ENCODE measurements around the gene SCN2A. TPM values are rescaled to one million over a fixed set of nuclear protein-coding genes. Genes with fewer than 3 reads are reported as not detected.

The SCN2A gene
- total and polyA plus RNA-seq, 2 donors (not counting 3 experiments of a cell fraction or from before 2014, with no cell fraction given), result not detected

DNA sequence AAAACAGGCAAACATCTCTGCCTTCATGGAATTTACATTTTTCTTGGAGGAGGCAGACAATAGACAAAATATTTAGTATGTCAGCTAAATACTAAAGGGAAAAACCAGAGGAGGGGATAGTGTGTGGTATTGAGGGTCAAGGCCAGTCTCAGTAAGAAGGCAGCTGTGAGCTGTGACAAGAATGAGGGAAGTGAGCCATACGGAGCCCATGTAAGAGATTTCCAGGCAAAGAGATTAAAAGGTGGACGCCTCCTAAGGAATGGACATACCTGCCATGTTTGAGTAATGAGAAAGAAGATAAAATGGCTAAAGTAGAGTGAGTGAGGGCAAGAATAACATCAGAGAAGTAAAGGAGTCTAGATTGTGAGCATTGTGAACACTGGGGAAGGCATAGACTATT is 2.2 kb upstream of the SCN2A start:
- Histone ChIP-seq H4K20me1 (replicated peaks; ENCODE audit: control insufficient read depth, extremely low read depth, insufficient read depth, low read length) (no peaks in the 10 kb centered on the region), H3K9me1 (replicated peaks; ENCODE audit: control insufficient read depth, extremely low read depth, insufficient read depth, low read length) (no peaks in the 10 kb centered on the region), H3K4me2 (ENCODE audit: insufficient read depth, low read length) (no peak overlapping the region), H2AFZ (ENCODE audit: low read depth, low read length) (no peak overlapping the region), H3K9me3 (replicated peaks; ENCODE audit: control insufficient read depth, insufficient read depth, low read length) (no peaks in the 10 kb centered on the region), H3K36me3 (ENCODE audit: control insufficient read depth in 2 of 2, extremely low read depth in 1 of 2, insufficient read depth in 2 of 2, low read length in 2 of 2) (no peaks in the 10 kb centered on the region), H3K27ac (ENCODE audit: insufficient read depth, low read depth, low read length) (no peak overlapping the region), H3K79me2 (ENCODE audit: control insufficient read depth, insufficient read depth, low read length) (no peaks in the 10 kb centered on the region), H3K27me3 (ENCODE audit: control insufficient read depth in 2 of 2, insufficient read depth in 2 of 2, low read length in 2 of 2) (no peaks in the 10 kb centered on the region), H3K4me1 (ENCODE audit: control insufficient read depth, extremely low read depth, insufficient read depth, low read length) (no peaks in the 10 kb centered on the region), H3K9ac (replicated peaks; ENCODE audit: extremely low read depth, insufficient read depth, low read length) (no peak overlapping the region), H3K4me3 (replicated peaks in 1 of 3; ENCODE audit: insufficient read depth in 1 of 3, low read depth in 1 of 3, low read length in 3 of 3) (no peak overlapping the region)
- no peak for TF ChIP-seq POLR2A (IDR thresholded peaks at IDR 0.05; ENCODE audit: low read depth, low read length)
- TF ChIP-seq MYC (IDR thresholded peaks at IDR 0.05; ENCODE audit: low read depth, low read length), result no peak
- no peak for TF ChIP-seq POLR2AphosphoS5 (IDR thresholded peaks at IDR 0.05; ENCODE audit: insufficient read depth, low read depth, low read length)
- no peak for TF ChIP-seq JUN (IDR thresholded peaks at IDR 0.05; ENCODE audit: borderline replicate concordance, insufficient read depth, insufficient read length, low read depth)
- no peak for TF ChIP-seq GATA2 (IDR thresholded peaks at IDR 0.05; ENCODE audit: insufficient read depth, insufficient read length, low read depth, low read length)
- TF ChIP-seq, protein P1, sequence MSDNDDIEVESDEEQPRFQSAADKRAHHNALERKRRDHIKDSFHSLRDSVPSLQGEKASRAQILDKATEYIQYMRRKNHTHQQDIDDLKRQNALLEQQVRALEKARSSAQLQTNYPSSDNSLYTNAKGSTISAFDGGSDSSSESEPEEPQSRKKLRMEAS (IDR thresholded peaks at IDR 0.05; ENCODE audit: insufficient read depth, insufficient read length), result no peak
- intact Hi-C loops (cut with micrococcal nuclease), result no loop called here
- no TSS peak for BruUV-seq (replicated peaks)
- ChIA-PET POLR2A (no interaction called here), CTCF (interaction anchor here (0.6 to 1.9 kb wide), 3 partner anchors 8 to 525 kb away, joined by 3 to 5 read pairs (median 4); no protein-coding TSS in a partner anchor)
- DNase-seq (ENCODE audit: low read depth, low spot score) (no peak), FAIRE-seq (no peak)
- dilution Hi-C loops (cut with MboI; ENCODE audit: extremely low pct_ligation_motif_present, low sequenced_read_pairs), result no loop called here

DNA sequence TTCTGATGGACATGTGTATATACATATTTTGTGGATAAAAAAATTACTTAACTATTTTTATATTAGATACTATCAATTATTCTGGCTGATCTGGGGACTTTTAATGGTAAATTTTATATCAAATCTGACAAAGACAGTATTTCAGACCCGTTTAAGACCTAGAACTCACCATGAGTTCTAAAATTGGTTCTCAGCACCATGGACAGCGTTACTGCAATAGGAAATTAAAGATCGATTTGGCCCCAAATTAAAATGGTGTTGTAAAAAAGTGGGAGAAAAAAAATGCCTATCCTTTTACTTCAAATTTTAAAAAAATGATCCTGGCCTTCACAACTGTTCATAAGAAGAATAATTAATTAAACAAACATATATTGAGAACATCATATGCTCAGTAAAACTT is 919 bp upstream of the SCN2A start:
- Histone ChIP-seq H3K27ac (ENCODE audit: insufficient read depth, low read depth, low read length) (no peak overlapping the region), H3K9me3 (replicated peaks; ENCODE audit: control insufficient read depth, insufficient read depth, low read length) (no peaks in the 10 kb centered on the region), H2AFZ (ENCODE audit: low read depth, low read length) (no peak overlapping the region), H4K20me1 (replicated peaks; ENCODE audit: control insufficient read depth, extremely low read depth, insufficient read depth, low read length) (no peaks in the 10 kb centered on the region), H3K9me1 (replicated peaks; ENCODE audit: control insufficient read depth, extremely low read depth, insufficient read depth, low read length) (no peaks in the 10 kb centered on the region), H3K4me1 (ENCODE audit: control insufficient read depth, extremely low read depth, insufficient read depth, low read length) (no peaks in the 10 kb centered on the region), H3K27me3 (ENCODE audit: control insufficient read depth in 2 of 2, insufficient read depth in 2 of 2, low read length in 2 of 2) (no peaks in the 10 kb centered on the region), H3K9ac (replicated peaks; ENCODE audit: extremely low read depth, insufficient read depth, low read length) (no peak overlapping the region), H3K79me2 (ENCODE audit: control insufficient read depth, insufficient read depth, low read length) (no peaks in the 10 kb centered on the region), H3K4me2 (ENCODE audit: insufficient read depth, low read length) (no peak overlapping the region), H3K4me3 (replicated peaks in 1 of 3; ENCODE audit: insufficient read depth in 1 of 3, low read depth in 1 of 3, low read length in 3 of 3) (no peak overlapping the region), H3K36me3 (ENCODE audit: control insufficient read depth in 2 of 2, extremely low read depth in 1 of 2, insufficient read depth in 2 of 2, low read length in 2 of 2) (no peaks in the 10 kb centered on the region)
- ChIA-PET POLR2A (no interaction called here), CTCF (interaction anchor here (1.2 to 2.2 kb wide), 9 partner anchors 9 to 636 kb away, joined by 3 to 30 read pairs (median 5); no protein-coding TSS in a partner anchor)
- FAIRE-seq (no peak), DNase-seq (ENCODE audit: low read depth, low spot score) (peak; percentile 21)
- no TSS peak for BruUV-seq (replicated peaks)
- dilution Hi-C loops (cut with MboI; ENCODE audit: extremely low pct_ligation_motif_present, low sequenced_read_pairs), result no loop called here
- intact Hi-C loops (cut with micrococcal nuclease), result loop anchor here (2.0 kb wide), 2 partner anchors 165 to 541 kb away; no protein-coding TSS in a partner anchor
- TF ChIP-seq, protein P1 (IDR thresholded peaks at IDR 0.05; ENCODE audit: insufficient read depth, insufficient read length), result no peak
- TF ChIP-seq JUN (IDR thresholded peaks at IDR 0.05; ENCODE audit: borderline replicate concordance, insufficient read depth, insufficient read length, low read depth), result no peak
- TF ChIP-seq GATA2 (IDR thresholded peaks at IDR 0.05; ENCODE audit: insufficient read depth, insufficient read length, low read depth, low read length), result no peak
- no peak for TF ChIP-seq POLR2A (IDR thresholded peaks at IDR 0.05; ENCODE audit: low read depth, low read length)
- TF ChIP-seq EZH2 (IDR thresholded peaks at IDR 0.05; ENCODE audit: borderline replicate concordance, low read depth, low read length, severe bottlenecking), result no peak
- TF ChIP-seq FOS (IDR thresholded peaks at IDR 0.05; ENCODE audit: borderline replicate concordance, insufficient read depth, low read length), result no peak
- TF ChIP-seq POLR2AphosphoS5 (IDR thresholded peaks at IDR 0.05; ENCODE audit: insufficient read depth, low read depth, low read length), result no peak
- no peak for TF ChIP-seq MYC (IDR thresholded peaks at IDR 0.05; ENCODE audit: low read depth, low read length)
- TF ChIP-seq CTCF (IDR thresholded peaks at IDR 0.05; ENCODE audit: extremely low read depth in 1 of 2, insufficient read depth in 1 of 2, low read depth in 1 of 2, low read length in 2 of 2), result no peak
